Osteoblast (primary cell): Measurements from ENCODE around the gene SLC7A6. TPM values are rescaled to one million over a fixed set of nuclear protein-coding genes. Genes with fewer than 3 reads are reported as not detected.

ENCODE experiments used
- DNase-seq: peaks from one replicate; pipeline ENCODE4 v3.0.0; 2011; ENCODE audit warnings: low spot score, mixed read lengths; ENCODE audit not compliant: insufficient read length; ENCODE audit errors: missing footprints
- H2AFZ ChIP-seq: 2 replicates; pipeline ENCODE4 v1.6.0; 2011; ENCODE audit warnings: mild to moderate bottlenecking, low read length
- H3K27ac ChIP-seq: 2 replicates; pipeline ENCODE4 v1.5.1; 2011; ENCODE audit warnings: mild to moderate bottlenecking, low read depth, low read length, moderate library complexity
- H3K27me3 ChIP-seq: 2 replicates; pipeline ENCODE4 v1.6.0; 2012; ENCODE audit warnings: mild to moderate bottlenecking, control low read depth, inconsistent platforms, low read length, moderate library complexity; ENCODE audit not compliant: insufficient read depth
- H3K36me3 ChIP-seq: 2 replicates; pipeline ENCODE4 v1.5.1; 2011; ENCODE audit warnings: mild to moderate bottlenecking, low read length, control low read depth, moderate library complexity; ENCODE audit not compliant: insufficient read depth
- H3K4me1 ChIP-seq: 2 replicates; pipeline ENCODE4 v1.5.1; 2011; ENCODE audit warnings: mild to moderate bottlenecking, low read length, control low read depth, moderate library complexity; ENCODE audit not compliant: insufficient read depth
- H3K4me2 ChIP-seq: 2 replicates; pipeline ENCODE4 v1.6.0; 2011; ENCODE audit warnings: mild to moderate bottlenecking, low read length; ENCODE audit not compliant: insufficient read depth
- H3K4me3 ChIP-seq: fragments of 200-600 bp; sonication (generic); 3 replicates; pipeline ENCODE4 v1.5.1; 2012; ENCODE audit warnings: mild to moderate bottlenecking, low read length, inconsistent platforms; ENCODE audit not compliant: insufficient read depth
- H3K79me2 ChIP-seq: 2 replicates; pipeline ENCODE4 v1.6.0; 2012; ENCODE audit warnings: mild to moderate bottlenecking, low read length, control low read depth, inconsistent platforms; ENCODE audit not compliant: insufficient read depth
- H3K9me3 ChIP-seq: 2 replicates; pipeline ENCODE4 v1.5.1; 2011; ENCODE audit warnings: low read depth, low read length, control low read depth
- H4K20me1 ChIP-seq: 2 replicates; pipeline ENCODE4 v1.6.0; 2012; ENCODE audit warnings: mild to moderate bottlenecking, low read length, control low read depth; ENCODE audit not compliant: insufficient read depth
- CTCF ChIP-seq: IDR thresholded peaks from 2 replicates; pipeline ENCODE4 v1.5.1; 2011; ENCODE audit warnings: mild to moderate bottlenecking, low read depth, low read length, moderate library complexity; ENCODE audit errors: extremely low read depth
- total RNA-seq: library from RNA; depleted of rRNA; stranded (reverse); fragments of >200 nt; gene quantifications from 2 replicates; pipeline ENCODE4 v1.2.3, GENCODE V29; 2012

SLC7A6 gene
- total RNA-seq, 1 donor: 36.9 TPM

- TF ChIP-seq CTCF: no peak
- Histone ChIP-seq H3K4me3 (no peak overlapping the region), H3K4me2 (no peak overlapping the region), H2AFZ (no peak overlapping the region), H4K20me1 (no peaks in the 10 kb centered on the region), H3K27ac (no peak overlapping the region), H3K27me3 (no peaks in the 10 kb centered on the region), H3K36me3 (no peaks in the 10 kb centered on the region), H3K9me3 (no peaks in the 10 kb centered on the region), H3K79me2 (no peaks in the 10 kb centered on the region), H3K4me1 (no peaks in the 10 kb centered on the region)
- no peak for DNase-seq
Observed at GRCh38 chr16:68217506-68217905, 46.8 kb upstream of the SLC7A6 start.

GRCh38 chr16:68219725-68220351, 44.5 kb upstream of the SLC7A6 start:
- no peak overlapping the region for H2AFZ ChIP-seq
- TF ChIP-seq CTCF: no peak
- H3K4me3 ChIP-seq: no peak overlapping the region
- H3K9me3 ChIP-seq: no peaks in the 10 kb centered on the region
- no peaks in the 10 kb centered on the region for H3K27me3 ChIP-seq
- no peaks in the 10 kb centered on the region for H3K36me3 ChIP-seq
- DNase-seq: peak; percentile 43
- H3K4me1 ChIP-seq: no peaks in the 10 kb centered on the region
- H4K20me1 ChIP-seq: no peaks in the 10 kb centered on the region
- no peak overlapping the region for H3K27ac ChIP-seq
- H3K4me2 ChIP-seq: no peak overlapping the region
- no peaks in the 10 kb centered on the region for H3K79me2 ChIP-seq

- Histone ChIP-seq H3K9me3 (no peaks in the 10 kb centered on the region), H3K79me2 (no peaks in the 10 kb centered on the region), H4K20me1 (no peaks in the 10 kb centered on the region), H3K4me1 (peaks cover 4% of the 10 kb centered on the region), H3K4me3 (no peak overlapping the region), H3K27ac (no peak overlapping the region), H3K4me2 (no peak overlapping the region), H3K36me3 (peaks cover 5% of the 10 kb centered on the region), H2AFZ (no peak overlapping the region), H3K27me3 (no peaks in the 10 kb centered on the region)
- no peak for TF ChIP-seq CTCF
- no peak for DNase-seq
Observed at GRCh38 chr16:68223072-68223471, 41.3 kb upstream of the SLC7A6 start.

- Histone ChIP-seq H3K79me2 (no peaks in the 10 kb centered on the region), H3K27me3 (no peaks in the 10 kb centered on the region), H3K27ac (no peak overlapping the region), H3K9me3 (no peaks in the 10 kb centered on the region), H3K36me3 (peaks cover 5% of the 10 kb centered on the region), H3K4me1 (peaks cover 11% of the 10 kb centered on the region), H2AFZ (no peak overlapping the region), H3K4me3 (no peak overlapping the region), H3K4me2 (no peak overlapping the region), H4K20me1 (peaks cover 4% of the 10 kb centered on the region)
- TF ChIP-seq CTCF: no peak
- DNase-seq: no peak
Observed at GRCh38 chr16:68226116-68226515, 38.2 kb upstream of the SLC7A6 start.
